IPS DF 6.9 (cell line): ENCODE measurements around the gene TLR9.

Experiments used
- DNase-seq: peaks from one replicate; pipeline ENCODE4 v3.0.0-alpha.2; 2013; ENCODE audit warnings: low read depth, low spot score
- H3K27ac ChIP-seq: one replicate; pipeline ENCODE4 v1.5.1; 2013; ENCODE audit warnings: low read length, control low read depth
- H3K27me3 ChIP-seq: 2 replicates; pipeline ENCODE4 v1.6.1; 2013; ENCODE audit warnings: mild to moderate bottlenecking, low read length; ENCODE audit not compliant: control insufficient read depth, insufficient read depth
- H3K36me3 ChIP-seq: 2 replicates; pipeline ENCODE4 v1.6.1; 2013; ENCODE audit warnings: low read length; ENCODE audit not compliant: control insufficient read depth, insufficient read depth
- H3K4me1 ChIP-seq: 2 replicates; pipeline ENCODE4 v1.6.1; 2013; ENCODE audit warnings: low read length; ENCODE audit not compliant: control insufficient read depth, insufficient read depth
- H3K4me3 ChIP-seq: 2 replicates; pipeline ENCODE4 v1.5.1; 2013; ENCODE audit warnings: mild to moderate bottlenecking, low read length
- H3K9me3 ChIP-seq: 2 replicates; pipeline ENCODE4 v1.6.1; 2013; ENCODE audit warnings: low read length, inconsistent platforms; ENCODE audit not compliant: control insufficient read depth, insufficient read depth
- WGBS: extraction: QIAGEN DNeasy Blood & Tissue Kit; methylation state at CpG from one replicate; pipeline ENCODE4 v1.1.7; 2013; ENCODE audit warnings: mixed read lengths, missing lambda C conversion rate; ENCODE audit not compliant: insufficient read length, insufficient coverage; 5-methylcytosine and 5-hydroxymethylcytosine counted together

TLR9 gene

DNA sequence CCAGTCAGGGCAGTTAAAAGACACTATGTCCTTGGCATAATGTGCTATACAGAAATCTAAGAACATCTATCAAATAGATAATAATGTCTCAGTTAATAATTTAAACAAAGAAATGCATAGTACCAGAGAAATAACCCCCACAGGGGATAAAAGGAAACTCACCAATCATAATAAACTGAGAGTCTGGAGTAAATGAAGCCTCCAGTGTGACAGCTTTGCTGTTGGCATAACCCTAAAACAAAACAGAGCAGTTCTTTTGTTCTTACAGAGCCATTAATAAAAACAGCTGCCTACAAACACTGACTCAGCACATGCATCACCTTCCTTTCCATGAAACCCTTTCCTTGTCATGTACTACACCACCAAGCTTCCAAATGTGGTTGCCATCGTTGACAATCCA, 33.6 kb upstream of the TLR9 start:
- Histone ChIP-seq H3K27ac (no peak overlapping the region), H3K9me3 (no peaks in the 10 kb centered on the region), H3K4me1 (no peaks in the 10 kb centered on the region), H3K36me3 (peaks cover 42% of the 10 kb centered on the region; the same call in 1 of the 2 replicates), H3K4me3 (no peak overlapping the region), H3K27me3 (no peaks in the 10 kb centered on the region)
- no peak for DNase-seq
- WGBS = no CpG with 5 or more reads among the region's 1 CpG

- Histone ChIP-seq H3K27ac (no peak overlapping the region), H3K4me1 (no peaks in the 10 kb centered on the region), H3K36me3 (peaks cover 48% of the 10 kb centered on the region), H3K4me3 (no peak overlapping the region), H3K27me3 (no peaks in the 10 kb centered on the region), H3K9me3 (no peaks in the 10 kb centered on the region)
- WGBS = no CpG with 5 or more reads among the region's 4 CpGs
- DNase-seq = no peak
These were observed 32.5 kb upstream of the TLR9 start for GRCh38 chr3:52257911-52258310.

DNA sequence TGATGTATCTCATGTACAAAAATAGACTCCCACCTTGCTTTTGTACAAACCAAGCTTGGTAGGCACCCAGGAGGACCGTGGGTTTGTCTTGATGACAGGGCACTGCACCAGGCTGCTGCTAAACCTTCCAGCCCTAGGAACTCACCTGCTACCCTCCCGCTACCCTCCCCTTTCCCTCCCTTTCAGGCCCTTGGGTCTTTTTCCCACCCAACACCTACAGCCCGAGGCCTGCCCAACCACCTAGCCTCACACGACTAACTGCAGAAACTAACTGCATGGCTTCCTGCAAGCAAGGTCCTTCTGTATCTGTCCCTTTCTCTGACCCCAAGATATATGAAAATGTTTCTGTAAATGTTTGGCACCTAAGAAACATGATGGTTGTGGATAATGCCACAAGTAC, 31.2 kb upstream of the TLR9 start:
- DNase-seq = no peak
- no peak overlapping the region for H3K4me3 ChIP-seq
- no peaks in the 10 kb centered on the region for H3K27me3 ChIP-seq
- WGBS = no CpG with 5 or more reads among the region's 4 CpGs
- H3K27ac ChIP-seq = no peak overlapping the region
- H3K36me3 ChIP-seq = peaks cover 43% of the 10 kb centered on the region
- no peaks in the 10 kb centered on the region for H3K9me3 ChIP-seq
- no peaks in the 10 kb centered on the region for H3K4me1 ChIP-seq

DNA sequence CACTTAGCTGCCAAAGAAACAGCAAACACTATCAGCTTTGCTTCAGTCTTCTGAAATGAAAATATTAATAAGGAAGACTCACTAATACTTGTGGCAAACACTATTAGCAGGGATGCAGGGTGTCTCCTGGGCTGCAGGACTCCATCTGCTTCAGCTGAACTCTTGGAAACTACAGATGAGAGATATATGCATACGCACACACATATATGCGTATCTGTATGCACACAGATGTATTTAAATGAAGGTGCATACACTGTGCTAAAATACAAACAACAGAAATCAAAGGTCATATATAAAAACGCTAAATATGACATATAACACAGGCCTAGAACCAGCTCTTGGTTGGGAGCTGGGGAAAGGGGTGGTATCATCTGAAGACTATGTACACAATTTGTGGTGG, 30.7 kb upstream of the TLR9 start:
- peaks cover 43% of the 10 kb centered on the region for H3K36me3 ChIP-seq
- no peak overlapping the region for H3K4me3 ChIP-seq
- no peaks in the 10 kb centered on the region for H3K9me3 ChIP-seq
- no peaks in the 10 kb centered on the region for H3K4me1 ChIP-seq
- no peaks in the 10 kb centered on the region for H3K27me3 ChIP-seq
- no CpG with 5 or more reads among the region's 3 CpGs for WGBS
- H3K27ac ChIP-seq = no peak overlapping the region
- no peak for DNase-seq

DNA sequence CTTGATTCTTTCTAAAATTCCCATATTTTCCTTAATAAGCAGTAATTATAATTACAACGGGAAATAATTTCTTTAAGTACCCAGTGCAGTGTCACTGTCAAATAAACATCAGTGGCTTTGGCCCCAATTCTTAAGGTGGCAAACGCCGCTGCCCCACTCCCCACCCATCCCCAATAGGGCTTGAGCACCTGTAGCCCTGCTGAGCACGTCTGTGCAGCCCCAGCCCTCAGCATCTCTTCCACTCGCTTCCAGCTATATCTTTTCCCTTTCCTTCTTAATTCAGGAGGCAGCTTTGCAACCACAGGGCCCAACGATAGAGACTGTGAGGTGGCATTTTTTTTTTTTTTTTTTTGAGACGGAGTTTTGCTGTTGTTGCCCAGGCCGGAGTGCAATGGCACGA, 29.2 kb upstream of the TLR9 start:
- Histone ChIP-seq H3K27me3 (no peaks in the 10 kb centered on the region), H3K4me1 (no peaks in the 10 kb centered on the region), H3K4me3 (no peak overlapping the region), H3K36me3 (peaks cover 42% of the 10 kb centered on the region), H3K27ac (no peak overlapping the region), H3K9me3 (no peaks in the 10 kb centered on the region)
- no CpG with 5 or more reads among the region's 9 CpGs for WGBS
- DNase-seq = no peak

DNA sequence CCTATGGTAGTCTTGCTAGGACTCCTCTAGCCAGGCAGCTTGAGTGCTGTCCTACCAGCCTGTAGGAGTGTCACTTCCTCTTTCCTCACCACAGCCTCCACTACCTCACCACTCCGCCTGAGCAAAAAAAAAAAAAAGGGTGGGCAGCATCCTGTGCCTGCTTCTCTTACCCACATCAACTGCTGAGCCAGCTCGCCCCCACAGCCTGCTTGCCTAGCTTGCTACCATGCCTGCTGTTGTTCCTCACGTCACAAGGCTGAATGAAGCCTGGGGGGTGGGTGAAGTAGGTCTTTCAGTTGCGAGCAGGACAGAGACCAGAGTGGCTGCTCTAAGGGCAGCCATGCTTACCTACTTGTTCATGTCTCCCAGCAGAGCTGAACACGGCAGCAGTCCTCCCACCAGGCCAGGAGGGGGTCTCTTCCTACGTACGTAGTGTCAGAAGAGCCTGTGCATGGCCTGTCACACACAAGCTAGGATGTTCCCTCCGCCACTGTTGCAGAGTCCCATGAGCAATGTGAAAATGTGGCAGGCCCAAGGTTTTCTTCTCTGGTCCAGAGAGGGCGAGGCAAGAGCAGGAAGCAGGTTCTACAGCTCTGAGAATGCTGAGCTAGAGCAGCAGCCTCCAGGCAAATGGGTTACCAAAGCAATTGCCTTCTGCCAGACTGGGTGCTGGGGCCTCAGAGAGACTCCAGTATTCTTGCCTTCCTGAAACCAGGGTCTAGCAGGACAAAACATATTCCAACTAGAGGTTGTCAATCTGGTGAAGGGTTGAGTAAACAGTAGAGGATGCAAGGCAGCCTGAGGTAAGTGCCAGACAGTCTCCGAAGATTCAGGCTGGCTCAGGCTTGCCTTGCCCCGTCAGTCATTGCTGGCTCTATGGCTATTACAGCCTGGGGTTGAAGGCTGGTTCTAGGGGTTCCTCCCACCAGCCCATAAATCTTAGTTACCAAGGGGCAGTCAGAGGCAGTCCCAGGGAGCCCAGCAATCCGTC, 28.2 kb upstream of the TLR9 start:
- no peak for DNase-seq
- Histone ChIP-seq H3K4me1 (no peaks in the 10 kb centered on the region), H3K36me3 (peaks cover 34% of the 10 kb centered on the region), H3K27me3 (no peaks in the 10 kb centered on the region), H3K27ac (no peak overlapping the region), H3K9me3 (no peaks in the 10 kb centered on the region), H3K4me3 (no peak overlapping the region; the same call in 1 of the 2 replicates)
- no CpG with 5 or more reads among the region's 12 CpGs for WGBS

DNA sequence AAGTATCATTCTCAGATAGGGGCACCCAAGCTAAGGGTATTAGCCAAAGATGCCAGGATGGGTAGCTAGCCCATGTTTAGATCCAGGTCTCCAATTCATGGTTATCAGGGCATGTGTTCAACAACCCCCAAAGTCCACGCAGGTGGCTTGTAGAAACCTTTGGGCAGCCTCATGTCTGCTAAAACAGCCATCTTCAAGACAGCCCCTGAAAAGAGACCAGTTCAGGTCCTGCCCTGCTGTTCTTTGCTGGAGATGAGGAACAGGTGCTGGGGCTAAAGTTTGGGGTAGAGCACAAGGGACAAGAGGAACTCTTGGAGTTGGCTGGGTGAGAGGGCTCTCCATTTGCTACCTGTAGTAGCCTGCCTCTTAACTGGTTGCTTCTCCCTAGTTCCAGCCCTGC, 24.7 kb upstream of the TLR9 start:
- no peak overlapping the region for H3K27ac ChIP-seq
- DNase-seq = no peak
- H3K9me3 ChIP-seq = no peaks in the 10 kb centered on the region
- H3K36me3 ChIP-seq = peaks cover 9% of the 10 kb centered on the region
- no peaks in the 10 kb centered on the region for H3K4me1 ChIP-seq
- no CpG with 5 or more reads among the region's 1 CpG for WGBS
- H3K4me3 ChIP-seq = no peak overlapping the region
- peaks cover 2% of the 10 kb centered on the region; the same call in 1 of the 2 replicates for H3K27me3 ChIP-seq

DNA sequence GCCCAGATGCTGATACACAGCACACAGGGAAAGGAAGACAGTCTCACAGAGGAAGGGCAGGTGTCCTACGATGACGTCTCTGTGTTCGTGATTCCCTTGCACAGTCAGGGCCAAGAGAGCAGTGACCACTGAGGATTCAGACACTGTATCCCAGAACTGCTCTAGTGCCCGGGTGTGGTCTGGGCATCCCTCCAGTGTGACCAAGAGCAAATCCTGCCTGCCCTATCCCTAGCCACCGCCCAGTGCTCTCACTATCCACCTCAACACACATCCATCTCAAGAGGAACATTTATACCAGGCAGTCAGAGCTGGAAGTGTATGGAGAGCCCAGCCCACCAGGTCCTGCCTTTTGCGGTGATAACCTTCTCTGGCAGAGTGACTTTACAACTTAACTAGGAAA, 24.2 kb upstream of the TLR9 start:
- WGBS = no CpG with 5 or more reads among the region's 6 CpGs

DNA sequence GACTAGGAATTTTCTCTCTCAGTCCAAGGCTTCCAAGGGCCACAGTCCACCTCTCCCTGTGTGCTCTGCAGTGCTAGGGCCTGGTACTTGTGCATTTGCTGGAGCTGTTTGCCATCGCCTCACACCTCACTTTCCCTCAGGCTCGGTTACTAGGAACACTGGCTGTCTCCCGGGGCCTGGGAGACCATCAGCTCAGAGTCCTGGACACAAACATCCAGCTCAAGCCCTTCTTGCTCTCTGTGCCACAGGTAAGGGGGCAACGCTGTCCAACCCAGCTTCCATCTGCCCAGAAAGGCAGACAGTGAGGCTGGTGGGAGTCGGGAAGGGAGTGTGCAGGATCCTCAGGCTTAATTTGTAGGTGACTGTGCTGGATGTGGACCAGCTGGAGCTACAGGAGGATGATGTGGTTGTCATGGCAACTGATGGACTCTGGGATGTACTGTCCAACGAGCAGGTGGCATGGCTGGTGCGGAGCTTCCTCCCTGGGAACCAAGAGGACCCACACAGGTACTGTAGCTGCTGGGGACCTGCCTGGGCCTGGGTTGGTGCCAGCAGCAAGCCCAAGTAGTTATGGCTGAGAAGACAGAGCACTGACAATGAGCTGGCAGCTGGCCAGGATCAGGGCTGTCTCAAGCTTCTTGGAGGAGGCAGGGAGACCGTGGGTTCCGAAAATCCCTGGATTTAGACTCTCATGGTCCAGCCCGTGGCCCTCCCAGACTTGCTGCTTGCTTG, 23.5 kb upstream of the TLR9 start:
- no peak overlapping the region for H3K4me3 ChIP-seq
- DNase-seq = no peak
- peaks cover 6% of the 10 kb centered on the region; the same call in 1 of the 2 replicates for H3K27me3 ChIP-seq
- no CpG with 5 or more reads among the region's 10 CpGs for WGBS
- peaks cover 9% of the 10 kb centered on the region for H3K36me3 ChIP-seq
- H3K4me1 ChIP-seq = no peaks in the 10 kb centered on the region
- no peak overlapping the region for H3K27ac ChIP-seq
- no peaks in the 10 kb centered on the region for H3K9me3 ChIP-seq

More for the DNA sequence above, 24.2 kb upstream of the TLR9 start:
- Histone ChIP-seq H3K9me3 (no peaks in the 10 kb centered on the region), H3K4me3 (no peak overlapping the region), H3K36me3 (peaks cover 9% of the 10 kb centered on the region), H3K4me1 (no peaks in the 10 kb centered on the region), H3K27me3 (peaks cover 6% of the 10 kb centered on the region; the same call in 1 of the 2 replicates), H3K27ac (no peak overlapping the region)
- no peak for DNase-seq

DNA sequence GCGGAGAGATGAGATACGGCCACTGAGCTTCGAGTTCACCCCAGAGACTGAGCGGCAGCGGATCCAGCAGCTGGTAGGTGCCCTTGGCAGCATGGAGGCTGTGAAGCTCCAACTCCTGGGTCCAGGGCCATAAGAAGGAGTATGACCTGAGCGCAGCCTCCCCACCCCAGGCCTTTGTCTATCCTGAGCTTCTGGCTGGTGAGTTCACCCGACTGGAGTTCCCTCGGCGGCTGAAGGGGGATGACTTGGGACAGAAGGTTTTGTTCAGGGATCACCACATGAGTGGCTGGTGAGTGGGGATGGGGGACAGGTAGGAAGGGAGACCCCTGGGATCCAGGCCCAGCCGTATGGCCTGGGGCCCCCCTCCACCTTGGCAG, 22.7 kb upstream of the TLR9 start:
- DNase-seq = no peak
- H3K27ac ChIP-seq = no peak overlapping the region
- peaks cover 2% of the 10 kb centered on the region for H3K36me3 ChIP-seq
- H3K4me3 ChIP-seq = no peak overlapping the region
- peaks cover 6% of the 10 kb centered on the region; the same call in 1 of the 2 replicates for H3K27me3 ChIP-seq
- WGBS = no CpG with 5 or more reads among the region's 10 CpGs
- no peaks in the 10 kb centered on the region for H3K4me1 ChIP-seq
- H3K9me3 ChIP-seq = no peaks in the 10 kb centered on the region
